ENCODE results near the gene TBC1D1. TPM values are rescaled to one million over a fixed set of nuclear protein-coding genes. Genes with fewer than 3 reads are reported as not detected.

TBC1D1 gene
- total RNA-seq, 1 donor: 59.9 TPM

DNA sequence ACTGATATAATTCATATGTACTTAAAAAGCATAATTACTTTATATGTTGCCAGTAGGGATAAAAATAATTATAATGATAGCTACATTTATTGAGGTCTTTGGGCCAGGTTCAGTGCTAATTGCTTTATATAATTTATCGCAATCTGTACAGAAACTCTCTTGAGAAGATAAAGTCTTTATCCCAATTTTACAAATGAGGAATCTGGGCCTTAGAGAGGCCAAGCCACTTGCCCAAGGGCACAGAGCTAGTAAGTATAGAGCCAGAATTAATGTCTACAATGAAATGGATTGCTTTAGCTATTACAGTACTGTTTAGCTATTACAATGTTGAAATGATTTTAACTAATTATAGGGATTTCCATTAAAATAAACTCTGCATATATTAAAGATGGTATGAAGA lies 30.6 kb upstream of the TBC1D1 start:
- no peak overlapping the region for H3K4me3 ChIP-seq (ENCODE audit: low read depth, low read length)
- TF ChIP-seq, protein P1, sequence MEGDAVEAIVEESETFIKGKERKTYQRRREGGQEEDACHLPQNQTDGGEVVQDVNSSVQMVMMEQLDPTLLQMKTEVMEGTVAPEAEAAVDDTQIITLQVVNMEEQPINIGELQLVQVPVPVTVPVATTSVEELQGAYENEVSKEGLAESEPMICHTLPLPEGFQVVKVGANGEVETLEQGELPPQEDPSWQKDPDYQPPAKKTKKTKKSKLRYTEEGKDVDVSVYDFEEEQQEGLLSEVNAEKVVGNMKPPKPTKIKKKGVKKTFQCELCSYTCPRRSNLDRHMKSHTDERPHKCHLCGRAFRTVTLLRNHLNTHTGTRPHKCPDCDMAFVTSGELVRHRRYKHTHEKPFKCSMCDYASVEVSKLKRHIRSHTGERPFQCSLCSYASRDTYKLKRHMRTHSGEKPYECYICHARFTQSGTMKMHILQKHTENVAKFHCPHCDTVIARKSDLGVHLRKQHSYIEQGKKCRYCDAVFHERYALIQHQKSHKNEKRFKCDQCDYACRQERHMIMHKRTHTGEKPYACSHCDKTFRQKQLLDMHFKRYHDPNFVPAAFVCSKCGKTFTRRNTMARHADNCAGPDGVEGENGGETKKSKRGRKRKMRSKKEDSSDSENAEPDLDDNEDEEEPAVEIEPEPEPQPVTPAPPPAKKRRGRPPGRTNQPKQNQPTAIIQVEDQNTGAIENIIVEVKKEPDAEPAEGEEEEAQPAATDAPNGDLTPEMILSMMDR (IDR thresholded peaks at IDR 0.05; ENCODE audit: insufficient read depth, low read length): no peak
- DNase-seq (ENCODE audit: low read depth): no peak

GRCh38 chr4:37862961-37863360 lies 27.9 kb upstream of the TBC1D1 start:
- no peak for DNase-seq (ENCODE audit: low read depth)
- no peak overlapping the region for H3K4me3 ChIP-seq (ENCODE audit: low read depth, low read length)
- TF ChIP-seq, protein P1 (IDR thresholded peaks at IDR 0.05; ENCODE audit: insufficient read depth, low read length): no peak

DNA sequence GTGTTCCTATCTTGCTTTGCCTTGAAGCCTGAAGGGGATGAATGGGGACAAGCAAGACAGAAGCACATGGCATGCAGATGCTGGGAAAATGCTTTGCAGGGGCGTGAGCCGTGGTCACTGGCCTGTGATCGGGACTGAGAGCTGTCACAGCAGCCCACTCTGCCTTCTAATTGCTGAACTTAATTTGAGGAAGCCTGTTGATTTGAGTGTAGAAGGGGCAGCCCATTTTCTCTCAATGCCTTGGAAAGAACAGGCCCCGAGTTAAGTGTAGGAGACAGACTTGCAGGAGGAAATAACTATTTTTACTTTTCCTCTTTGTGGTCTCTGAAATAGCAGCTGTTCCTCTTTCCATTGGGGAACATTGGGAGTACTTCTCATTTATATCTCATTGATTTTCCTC lies 26.1 kb upstream of the TBC1D1 start:
- no peak for DNase-seq (ENCODE audit: low read depth)
- TF ChIP-seq, protein P1 (IDR thresholded peaks at IDR 0.05; ENCODE audit: insufficient read depth, low read length): no peak
- H3K4me3 ChIP-seq (ENCODE audit: low read depth, low read length): no peak overlapping the region

GRCh38 chr4:37865450-37865849 lies 25.4 kb upstream of the TBC1D1 start:
- DNase-seq (ENCODE audit: low read depth): no peak
- H3K4me3 ChIP-seq (ENCODE audit: low read depth, low read length): no peak overlapping the region
- TF ChIP-seq, protein P1 (IDR thresholded peaks at IDR 0.05; ENCODE audit: insufficient read depth, low read length): no peak

GRCh38 chr4:37867102-37867501 lies 23.8 kb upstream of the TBC1D1 start:
- no peak for DNase-seq (ENCODE audit: low read depth)
- TF ChIP-seq, protein P1 (IDR thresholded peaks at IDR 0.05; ENCODE audit: insufficient read depth, low read length): no peak
- no peak overlapping the region for H3K4me3 ChIP-seq (ENCODE audit: low read depth, low read length)

DNA sequence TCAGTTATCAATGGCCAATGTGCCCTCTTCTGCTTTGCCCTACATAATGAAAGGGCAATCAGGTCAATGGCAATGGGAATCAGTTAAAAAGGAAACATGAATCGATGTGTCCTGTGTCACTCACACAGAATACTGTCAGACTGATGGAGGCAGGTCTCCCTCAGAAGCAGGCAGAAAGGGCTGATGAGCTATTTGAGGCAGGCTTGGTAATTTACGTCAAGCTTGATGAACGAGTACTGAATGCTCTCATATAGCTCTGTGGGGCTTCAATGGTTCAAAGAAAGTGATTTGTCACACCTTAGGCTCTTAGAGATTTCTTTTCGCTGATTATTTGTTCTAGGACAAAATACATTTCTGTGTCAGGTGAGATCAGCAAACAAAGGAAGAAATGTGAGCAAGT lies 22.6 kb upstream of the TBC1D1 start:
- no peak for DNase-seq (ENCODE audit: low read depth)
- no peak overlapping the region for H3K4me3 ChIP-seq (ENCODE audit: low read depth, low read length)
- TF ChIP-seq, protein P1 (IDR thresholded peaks at IDR 0.05; ENCODE audit: insufficient read depth, low read length): no peak

GRCh38 chr4:37872310-37872988 lies 18.4 kb upstream of the TBC1D1 start:
- H3K4me3 ChIP-seq (ENCODE audit: low read depth, low read length): no peak overlapping the region
- TF ChIP-seq, protein P1 (IDR thresholded peaks at IDR 0.05; ENCODE audit: insufficient read depth, low read length): no peak
- DNase-seq (ENCODE audit: low read depth): no peak

Data from fibroblast of the aortic adventitia (primary cell).